HepG2 (cell line): ENCODE data around the gene LRRC15. TPM values are rescaled to one million over a fixed set of nuclear protein-coding genes. Genes with fewer than 3 reads are reported as not detected.

Experiments used
- GATAD1 ChIP-seq: IDR thresholded peaks from 2 replicates; pipeline ENCODE4 v1.6.1; 2016; ENCODE audit warnings: missing genetic modification reagents, missing compliant biosample characterization
- GFI1 ChIP-seq: sonication (generic); formaldehyde crosslinking; IDR thresholded peaks from 2 replicates; pipeline ENCODE4 v1.5.0; 2020; ENCODE audit warnings: missing genetic modification reagents, mild to moderate bottlenecking, borderline replicate concordance
- HHEX ChIP-seq: IDR thresholded peaks from 2 replicates; pipeline ENCODE4 v1.6.1; 2016; ENCODE audit warnings: control low read depth
- HOMEZ ChIP-seq: IDR thresholded peaks from 2 replicates; pipeline ENCODE4 v1.6.1; 2016; ENCODE audit warnings: low read depth
- HOXA3 ChIP-seq: sonication (generic); formaldehyde crosslinking; IDR thresholded peaks from 2 replicates; pipeline ENCODE4 v1.5.0; 2020; ENCODE audit warnings: missing genetic modification reagents
- MEIS2 ChIP-seq: sonication (generic); formaldehyde crosslinking; IDR thresholded peaks from 2 replicates; pipeline ENCODE4 v1.9.0; 2021; ENCODE audit warnings: mild to moderate bottlenecking, missing genetic modification reagents
- NFIB ChIP-seq: sonication (generic); formaldehyde crosslinking; IDR thresholded peaks from 2 replicates; pipeline ENCODE4 v1.9.0; 2021; ENCODE audit warnings: missing genetic modification reagents, mild to moderate bottlenecking, borderline replicate concordance
- RFXANK ChIP-seq: IDR thresholded peaks from 2 replicates; pipeline ENCODE4 v1.6.1; 2016
- SIX4 ChIP-seq: sonication (generic); formaldehyde crosslinking; IDR thresholded peaks from 2 replicates; pipeline ENCODE4 v1.4.0; 2020; ENCODE audit warnings: missing genetic modification reagents
- SMARCC2 ChIP-seq: fragments of 450-650 bp; IDR thresholded peaks from 2 replicates; pipeline ENCODE4 v1.6.1; 2017; ENCODE audit warnings: antibody characterized with exemption, mild to moderate bottlenecking
- TBX2 ChIP-seq: sonication (generic); formaldehyde crosslinking; IDR thresholded peaks from 2 replicates; pipeline ENCODE4 v1.5.0; 2020; ENCODE audit warnings: missing genetic modification reagents, mild to moderate bottlenecking, borderline replicate concordance
- ZBTB1 ChIP-seq: sonication (generic); formaldehyde crosslinking; IDR thresholded peaks from 2 replicates; pipeline ENCODE4 v1.4.0; 2020; ENCODE audit warnings: missing genetic modification reagents, borderline replicate concordance
- ZNF350 ChIP-seq: sonication (generic); formaldehyde crosslinking; IDR thresholded peaks from 2 replicates; pipeline ENCODE4 v1.4.0; 2020; ENCODE audit warnings: mild to moderate bottlenecking, low read depth, missing genetic modification reagents, borderline replicate concordance
- ZNF556 ChIP-seq: sonication (generic); formaldehyde crosslinking; IDR thresholded peaks from 2 replicates; pipeline ENCODE4 v1.4.0; 2020; ENCODE audit warnings: mild to moderate bottlenecking, missing genetic modification reagents, borderline replicate concordance
- ZNF567 ChIP-seq: sonication (generic); formaldehyde crosslinking; IDR thresholded peaks from 2 replicates; pipeline ENCODE4 v1.8.1; 2023; ENCODE audit warnings: mild to moderate bottlenecking, missing genetic modification reagents, borderline replicate concordance
- ZNF609 ChIP-seq: sonication (generic); formaldehyde crosslinking; IDR thresholded peaks from 2 replicates; pipeline ENCODE4 v1.4.0; 2020; ENCODE audit warnings: mild to moderate bottlenecking, missing genetic modification reagents, borderline replicate concordance
- polyA plus RNA-seq, 8 experiments: library from polyadenylated mRNA; depleted of rRNA in 3 of 8; stranded (reverse) in 7 of 8; unstranded in 1 of 8; fragments of >200 nt; fragmentation: Illumina TruSeq in 4 of 8; extraction: Trizol in 4 of 8; gene quantifications; 2 replicates each; pipeline versions ENCODE4 v1.2.1 to v1.2.3, GENCODE V29; 2011 to 2016; ENCODE audit warnings: low read depth in 4 of 8, missing spikeins in 1 of 8, mixed read lengths in 1 of 8; ENCODE audit not compliant: insufficient read depth in 1 of 8
- total RNA-seq, 5 experiments: library from RNA; depleted of rRNA; stranded (reverse); fragments of >200 nt; fragmentation: Illumina TruSeq; extraction: Trizol; gene quantifications; 2 replicates each; pipeline ENCODE4 v1.2.3, GENCODE V29; 2016; ENCODE audit warnings: low read depth in 1 of 5
- TF ChIP-seq, protein P1 (sequence below): sonication (generic); formaldehyde crosslinking; IDR thresholded peaks from 2 replicates; pipeline ENCODE4 v1.4.0; 2020; ENCODE audit warnings: mild to moderate bottlenecking, missing genetic modification reagents
- TF ChIP-seq, protein P2 (sequence below): sonication (generic); IDR thresholded peaks from 2 replicates; pipeline ENCODE4 v1.6.1; 2016; ENCODE audit warnings: low read depth, borderline replicate concordance
- TF ChIP-seq, protein P3 (sequence below): sonication (generic); formaldehyde crosslinking; IDR thresholded peaks from 2 replicates; pipeline ENCODE4 v1.5.1; 2020; ENCODE audit warnings: missing genetic modification reagents, mild to moderate bottlenecking, borderline replicate concordance

Gene LRRC15
- total and polyA plus RNA-seq, 2 of the 13 experiments (the other 11 are each of a cell fraction or from before 2014, with no cell fraction given): not detected

- TF ChIP-seq ZNF556: no peak
- TF ChIP-seq GFI1 (CRISPR knock-in tag): peak; percentile 54
- TF ChIP-seq TBX2 (CRISPR knock-in tag): peak; percentile 61; the same call in 1 of the 2 replicates
- no peak for TF ChIP-seq ZBTB1 (CRISPR knock-in tag)
- no peak for TF ChIP-seq SIX4 (CRISPR knock-in tag)
- peak; percentile 16; the same call in 1 of the 2 replicates for TF ChIP-seq HOMEZ (CRISPR knock-in tag)
- TF ChIP-seq NFIB: no peak
- peak; percentile 44; the same call in 1 of the 2 replicates for TF ChIP-seq ZNF350
- TF ChIP-seq, protein P1, sequence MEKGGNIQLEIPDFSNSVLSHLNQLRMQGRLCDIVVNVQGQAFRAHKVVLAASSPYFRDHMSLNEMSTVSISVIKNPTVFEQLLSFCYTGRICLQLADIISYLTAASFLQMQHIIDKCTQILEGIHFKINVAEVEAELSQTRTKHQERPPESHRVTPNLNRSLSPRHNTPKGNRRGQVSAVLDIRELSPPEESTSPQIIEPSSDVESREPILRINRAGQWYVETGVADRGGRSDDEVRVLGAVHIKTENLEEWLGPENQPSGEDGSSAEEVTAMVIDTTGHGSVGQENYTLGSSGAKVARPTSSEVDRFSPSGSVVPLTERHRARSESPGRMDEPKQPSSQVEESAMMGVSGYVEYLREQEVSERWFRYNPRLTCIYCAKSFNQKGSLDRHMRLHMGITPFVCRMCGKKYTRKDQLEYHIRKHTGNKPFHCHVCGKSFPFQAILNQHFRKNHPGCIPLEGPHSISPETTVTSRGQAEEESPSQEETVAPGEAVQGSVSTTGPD (CRISPR knock-in tag): peak; percentile 20; the same call in 1 of the 2 replicates
- TF ChIP-seq MEIS2 (CRISPR knock-in tag): 0 out of 2 replicates have a peak, but pooled peaks have one; percentile 58
- no peak for TF ChIP-seq RFXANK (CRISPR knock-in tag)
- TF ChIP-seq HOXA3 (CRISPR knock-in tag): peak; percentile 65
- TF ChIP-seq SMARCC2: no peak
- no peak for TF ChIP-seq ZNF567 (CRISPR knock-in tag)
- peak; percentile 70; the same call in 1 of the 2 replicates for TF ChIP-seq ZNF609 (CRISPR knock-in tag)
- TF ChIP-seq, protein P2, sequence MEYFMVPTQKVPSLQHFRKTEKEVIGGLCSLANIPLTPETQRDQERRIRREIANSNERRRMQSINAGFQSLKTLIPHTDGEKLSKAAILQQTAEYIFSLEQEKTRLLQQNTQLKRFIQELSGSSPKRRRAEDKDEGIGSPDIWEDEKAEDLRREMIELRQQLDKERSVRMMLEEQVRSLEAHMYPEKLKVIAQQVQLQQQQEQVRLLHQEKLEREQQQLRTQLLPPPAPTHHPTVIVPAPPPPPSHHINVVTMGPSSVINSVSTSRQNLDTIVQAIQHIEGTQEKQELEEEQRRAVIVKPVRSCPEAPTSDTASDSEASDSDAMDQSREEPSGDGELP: peak; percentile 9; the same call in 1 of the 2 replicates
- TF ChIP-seq, protein P3, sequence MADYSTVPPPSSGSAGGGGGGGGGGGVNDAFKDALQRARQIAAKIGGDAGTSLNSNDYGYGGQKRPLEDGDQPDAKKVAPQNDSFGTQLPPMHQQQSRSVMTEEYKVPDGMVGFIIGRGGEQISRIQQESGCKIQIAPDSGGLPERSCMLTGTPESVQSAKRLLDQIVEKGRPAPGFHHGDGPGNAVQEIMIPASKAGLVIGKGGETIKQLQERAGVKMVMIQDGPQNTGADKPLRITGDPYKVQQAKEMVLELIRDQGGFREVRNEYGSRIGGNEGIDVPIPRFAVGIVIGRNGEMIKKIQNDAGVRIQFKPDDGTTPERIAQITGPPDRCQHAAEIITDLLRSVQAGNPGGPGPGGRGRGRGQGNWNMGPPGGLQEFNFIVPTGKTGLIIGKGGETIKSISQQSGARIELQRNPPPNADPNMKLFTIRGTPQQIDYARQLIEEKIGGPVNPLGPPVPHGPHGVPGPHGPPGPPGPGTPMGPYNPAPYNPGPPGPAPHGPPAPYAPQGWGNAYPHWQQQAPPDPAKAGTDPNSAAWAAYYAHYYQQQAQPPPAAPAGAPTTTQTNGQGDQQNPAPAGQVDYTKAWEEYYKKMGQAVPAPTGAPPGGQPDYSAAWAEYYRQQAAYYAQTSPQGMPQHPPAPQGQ (CRISPR knock-in tag): no peak
- 0 out of 2 replicates have a peak, but pooled peaks have one; percentile 17 for TF ChIP-seq HHEX (CRISPR knock-in tag)
- TF ChIP-seq GATAD1 (CRISPR knock-in tag): peak; percentile 35; the same call in 1 of the 2 replicates
Observed at GRCh38 chr3:194320744-194321243, 48.7 kb downstream of the LRRC15 start (continued).
